Panc1 (cell line): ENCODE data around the gene CSNK2A3.

Experiments
- CTCF ChIP-seq: fragments of 450-650 bp; IDR thresholded peaks from 2 replicates; pipeline ENCODE4 v1.5.1; 2017; ENCODE audit warnings: mild to moderate bottlenecking
- POLR2AphosphoS5 ChIP-seq: IDR thresholded peaks from 2 replicates; pipeline ENCODE4 v1.6.1; 2012; ENCODE audit warnings: mild to moderate bottlenecking, low read depth, low read length, moderate library complexity

- TF ChIP-seq POLR2AphosphoS5 (no peak), CTCF (peak; percentile 29; the same call in 1 of the 2 replicates)
Observed at GRCh38 chr11:11312738-11313137, 40.3 kb downstream of the CSNK2A3 start.
